Type B pancreatic cell (in vitro differentiated cells): ENCODE measurements around the gene FZD7. TPM values are rescaled to one million over a fixed set of nuclear protein-coding genes. Genes with fewer than 3 reads are reported as not detected.

Experiments used
- DNase-seq: peaks from one replicate; pipeline ENCODE4 v3.0.0; 2021; ENCODE audit warnings: mixed read lengths; ENCODE audit not compliant: unreplicated experiment; ENCODE audit errors: extremely low spot score
- H3K27ac Mint-ChIP-seq: 2 replicates; pipeline ENCODE4 v1.8.0; 2021; ENCODE audit warnings: mild to moderate bottlenecking, mixed read lengths
- H3K27me3 Mint-ChIP-seq: 2 replicates; pipeline ENCODE4 v1.8.0; 2021; ENCODE audit warnings: mixed read lengths
- H3K36me3 Mint-ChIP-seq: 2 replicates; pipeline ENCODE4 v1.8.0; 2021; ENCODE audit warnings: mixed read lengths
- H3K4me1 Mint-ChIP-seq: one replicate; pipeline ENCODE4 v1.8.0; 2021; ENCODE audit warnings: mixed read lengths; ENCODE audit not compliant: unreplicated experiment
- H3K4me3 Mint-ChIP-seq: 2 replicates; pipeline ENCODE4 v1.8.0; 2021; ENCODE audit warnings: mild to moderate bottlenecking, mixed read lengths
- H3K9me3 Mint-ChIP-seq: 2 replicates; pipeline ENCODE4 v1.8.0; 2021; ENCODE audit warnings: mixed read lengths
- total RNA-seq: library from RNA; stranded (reverse); gene quantifications from 2 replicates; pipeline ENCODE4 v1.2.1, GENCODE V29; 2021; ENCODE audit warnings: low replicate concordance
- TF ChIP-seq, protein P1 (sequence below): fragments of 200-600 bp; sonication (generic); conservative IDR thresholded peaks from 2 replicates; pipeline ENCODE4 v1.5.0; 2021; ENCODE audit warnings: antibody characterized with exemption, mild to moderate bottlenecking

FZD7 gene
- total RNA-seq, 1 donor from 2014 or later = 68.6 TPM

DNA sequence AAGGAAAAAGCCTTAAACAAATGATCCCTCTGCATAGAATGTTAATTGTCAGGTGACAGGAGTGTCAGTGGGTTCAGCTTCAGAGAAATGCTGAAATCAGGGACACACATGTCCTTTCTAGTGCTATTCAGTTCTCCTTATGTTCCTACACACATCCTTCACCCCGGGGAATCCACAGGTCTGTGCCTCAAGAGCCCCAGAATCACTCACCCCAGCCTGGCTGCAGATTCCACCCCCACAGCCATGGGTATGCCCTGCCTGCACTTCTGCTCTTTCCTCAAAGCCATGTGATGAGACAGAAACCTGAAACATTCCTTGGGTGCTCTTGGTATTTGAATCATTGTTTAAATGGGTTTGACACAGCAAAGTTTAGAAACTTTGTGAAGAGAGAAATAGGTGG is 27.4 kb upstream of the FZD7 start:
- TF ChIP-seq, protein P1, sequence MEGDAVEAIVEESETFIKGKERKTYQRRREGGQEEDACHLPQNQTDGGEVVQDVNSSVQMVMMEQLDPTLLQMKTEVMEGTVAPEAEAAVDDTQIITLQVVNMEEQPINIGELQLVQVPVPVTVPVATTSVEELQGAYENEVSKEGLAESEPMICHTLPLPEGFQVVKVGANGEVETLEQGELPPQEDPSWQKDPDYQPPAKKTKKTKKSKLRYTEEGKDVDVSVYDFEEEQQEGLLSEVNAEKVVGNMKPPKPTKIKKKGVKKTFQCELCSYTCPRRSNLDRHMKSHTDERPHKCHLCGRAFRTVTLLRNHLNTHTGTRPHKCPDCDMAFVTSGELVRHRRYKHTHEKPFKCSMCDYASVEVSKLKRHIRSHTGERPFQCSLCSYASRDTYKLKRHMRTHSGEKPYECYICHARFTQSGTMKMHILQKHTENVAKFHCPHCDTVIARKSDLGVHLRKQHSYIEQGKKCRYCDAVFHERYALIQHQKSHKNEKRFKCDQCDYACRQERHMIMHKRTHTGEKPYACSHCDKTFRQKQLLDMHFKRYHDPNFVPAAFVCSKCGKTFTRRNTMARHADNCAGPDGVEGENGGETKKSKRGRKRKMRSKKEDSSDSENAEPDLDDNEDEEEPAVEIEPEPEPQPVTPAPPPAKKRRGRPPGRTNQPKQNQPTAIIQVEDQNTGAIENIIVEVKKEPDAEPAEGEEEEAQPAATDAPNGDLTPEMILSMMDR = no peak
- no peak overlapping the region for H3K27ac Mint-ChIP-seq
- H3K36me3 Mint-ChIP-seq = no peaks in the 10 kb centered on the region
- H3K27me3 Mint-ChIP-seq = peaks cover 3% of the 10 kb centered on the region
- H3K4me1 Mint-ChIP-seq = peaks cover 38% of the 10 kb centered on the region
- no peak for DNase-seq
- H3K4me3 Mint-ChIP-seq = no peak overlapping the region
- no peaks in the 10 kb centered on the region for H3K9me3 Mint-ChIP-seq

DNA sequence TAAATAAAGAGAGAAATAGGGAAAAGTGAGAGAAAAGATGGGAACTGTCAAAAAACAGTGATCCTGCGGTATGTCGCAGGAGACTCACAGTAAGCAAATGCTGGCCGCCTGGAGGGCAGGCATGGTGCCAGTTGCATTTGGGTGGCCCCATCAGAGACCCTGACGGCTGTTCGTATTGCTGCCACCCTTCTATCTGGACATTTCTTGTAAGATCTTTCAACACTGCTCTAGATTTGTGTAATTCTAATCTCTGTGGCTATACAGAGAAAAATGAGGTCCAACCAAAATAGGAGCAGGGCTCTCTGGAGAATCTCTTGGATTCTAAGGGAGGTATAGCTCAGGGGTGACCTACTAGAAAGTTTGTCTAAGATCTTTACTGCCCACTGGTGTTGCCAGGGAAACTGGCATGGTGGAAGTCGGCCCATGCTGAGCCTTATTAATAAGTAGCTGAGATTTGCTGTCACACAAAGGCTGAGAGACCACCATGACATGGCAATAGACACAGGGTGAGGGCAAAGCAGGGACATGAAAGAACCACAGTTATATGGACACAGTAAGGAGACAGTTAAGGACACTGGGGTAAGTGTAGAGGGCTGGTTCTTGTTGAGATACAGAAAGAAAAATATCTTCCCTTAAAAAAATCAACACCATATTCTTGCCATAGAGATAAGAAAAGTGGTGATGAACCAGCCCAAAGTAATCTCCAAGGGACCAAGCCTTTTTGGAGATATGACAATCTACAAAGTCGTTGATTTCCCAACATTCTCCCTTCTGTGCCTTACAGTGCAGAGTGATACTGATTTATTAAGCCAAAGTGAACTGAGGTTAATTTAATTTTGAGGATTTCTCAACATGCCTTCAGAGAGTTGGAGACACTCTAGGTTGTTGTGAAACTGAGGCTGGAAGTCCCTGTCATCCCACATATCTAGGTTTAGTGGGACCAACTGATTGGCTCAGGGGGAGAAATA is 26.4 kb upstream of the FZD7 start:
- Mint-ChIP-seq H3K4me3 (no peak overlapping the region), H3K27me3 (peaks cover 3% of the 10 kb centered on the region), H3K27ac (no peak overlapping the region), H3K9me3 (no peaks in the 10 kb centered on the region), H3K4me1 (peaks cover 32% of the 10 kb centered on the region), H3K36me3 (no peaks in the 10 kb centered on the region)
- TF ChIP-seq, protein P1 = no peak
- DNase-seq = no peak

- Mint-ChIP-seq H3K36me3 (no peaks in the 10 kb centered on the region), H3K9me3 (no peaks in the 10 kb centered on the region), H3K4me1 (peaks cover 34% of the 10 kb centered on the region), H3K27me3 (peaks cover 7% of the 10 kb centered on the region), H3K4me3 (no peak overlapping the region), H3K27ac (no peak overlapping the region)
- TF ChIP-seq, protein P1 = no peak
- no peak for DNase-seq
Observed at GRCh38 chr2:202007983-202008354, 25.7 kb upstream of the FZD7 start.

GRCh38 chr2:202009019-202009481 is 24.6 kb upstream of the FZD7 start:
- TF ChIP-seq, protein P1 = no peak
- H3K27ac Mint-ChIP-seq = no peak overlapping the region
- DNase-seq = no peak
- peaks cover 7% of the 10 kb centered on the region for H3K27me3 Mint-ChIP-seq
- no peaks in the 10 kb centered on the region for H3K9me3 Mint-ChIP-seq
- no peaks in the 10 kb centered on the region for H3K36me3 Mint-ChIP-seq
- H3K4me3 Mint-ChIP-seq = no peak overlapping the region
- peaks cover 36% of the 10 kb centered on the region for H3K4me1 Mint-ChIP-seq

- no peak overlapping the region for H3K4me3 Mint-ChIP-seq
- TF ChIP-seq, protein P1 = no peak
- no peaks in the 10 kb centered on the region for H3K9me3 Mint-ChIP-seq
- peaks cover 7% of the 10 kb centered on the region for H3K27me3 Mint-ChIP-seq
- H3K36me3 Mint-ChIP-seq = no peaks in the 10 kb centered on the region
- no peak overlapping the region for H3K27ac Mint-ChIP-seq
- peaks cover 41% of the 10 kb centered on the region for H3K4me1 Mint-ChIP-seq
- no peak for DNase-seq
Observed at GRCh38 chr2:202009581-202009980, 24.1 kb upstream of the FZD7 start.
